Measurements from ENCODE around the gene PADI2. TPM values are rescaled to one million over a fixed set of nuclear protein-coding genes. Genes with fewer than 3 reads are reported as not detected.

Gene PADI2
- total and polyA plus RNA-seq, 2 of the 8 experiments (the other 6 are each of a cell fraction or from before 2014, with no cell fraction given) = 1.6 to 7.5 TPM

DNA sequence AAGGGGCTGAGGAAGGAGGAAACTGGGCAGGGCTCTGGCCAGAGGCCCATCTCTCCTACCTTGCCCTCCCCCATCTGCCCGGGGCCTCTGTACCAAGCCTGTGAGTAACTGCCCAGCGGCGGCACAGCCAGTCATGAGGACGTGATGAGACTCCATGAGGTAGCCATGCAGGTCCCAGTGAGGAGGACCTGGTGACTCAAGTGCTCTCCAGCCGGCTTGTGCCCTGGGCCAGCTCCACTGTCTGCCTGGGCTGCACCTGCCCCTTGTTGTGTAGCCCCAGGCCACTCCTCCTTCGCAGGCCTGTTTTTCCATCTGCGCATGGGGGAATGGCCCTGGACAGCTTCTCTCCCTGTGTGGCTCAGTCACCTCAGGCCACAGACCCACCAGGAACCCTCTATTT is 43.7 kb upstream of the PADI2 start:
- CTCF ChIA-PET (ENCODE audit: partially characterized antibody) = interaction anchor here (2.2 kb wide), 2 partner anchors 74 to 174 kb away, joined by 5 to 7 read pairs; no protein-coding TSS in a partner anchor
- Histone ChIP-seq H3K36me3 (ENCODE audit: control insufficient read depth in 2 of 4, insufficient read depth in 4 of 4, low read length in 3 of 4) (no peaks in the 10 kb centered on the region), H4K8ac (ENCODE audit: extremely low read depth, insufficient read depth, low read length) (no peak overlapping the region), H3K9me3 (ENCODE audit: insufficient read depth in 2 of 2, low read depth in 1 of 2, low read length in 1 of 2) (no peaks in the 10 kb centered on the region), H2BK20ac (ENCODE audit: low read length) (0 out of 2 replicates have a peak overlapping the region, but pooled peaks have one; percentile 17), H4K5ac (ENCODE audit: insufficient read length, low read depth, low read length) (no peak overlapping the region), H4K20me1 (replicated peaks in 1 of 2; ENCODE audit: control insufficient read depth in 1 of 2, insufficient read depth in 2 of 2, low read length in 2 of 2) (peaks cover 0 to 2% of the 10 kb centered on the region in 2 experiments), H3K4ac (replicated peaks; ENCODE audit: insufficient read length, low read depth, low read length) (no peak overlapping the region), H2AFZ (ENCODE audit: low read length) (no peak overlapping the region), H3K23me2 (ENCODE audit: low read depth, low read length) (peaks cover 5% of the 10 kb centered on the region; the same call in 1 of the 2 replicates), H3K79me2 (ENCODE audit: control insufficient read depth in 1 of 2, insufficient read depth in 2 of 2, low read length in 2 of 2) (no peaks in the 10 kb centered on the region), H3K56ac (replicated peaks; ENCODE audit: insufficient read length, low read depth, low read length) (no peak overlapping the region), H3K27ac (ENCODE audit: low read depth, low read length) (no peak overlapping the region), H3K4me2 (ENCODE audit: insufficient read depth in 1 of 2, low read depth in 2 of 2, low read length in 2 of 2) (no peak overlapping the region), H2BK12ac (ENCODE audit: low read depth, low read length) (no peak overlapping the region), H2BK5ac (ENCODE audit: low read depth, low read length) (no peak overlapping the region), H3K14ac (ENCODE audit: insufficient read length) (no peak overlapping the region), H3K9ac (replicated peaks in 1 of 4; ENCODE audit: extremely low read depth in 1 of 4, low read depth in 3 of 4, low read length in 3 of 4) (no peak overlapping the region), H3K18ac (ENCODE audit: extremely low read depth, low read length) (no peak overlapping the region), H3K79me1 (ENCODE audit: low read depth, low read length) (no peaks in the 10 kb centered on the region), H2BK15ac (ENCODE audit: low read length) (no peak overlapping the region), H3K23ac (ENCODE audit: insufficient read length) (no peak overlapping the region), H3K27me3 (replicated peaks in 1 of 4; ENCODE audit: control insufficient read depth in 3 of 4, extremely low read depth in 1 of 4, insufficient read depth in 3 of 4, low read length in 3 of 4) (no peaks in the 10 kb centered on the region; a peak in 1 of 7 replicates), H3K4me1 (replicated peaks in 1 of 4; ENCODE audit: control insufficient read depth in 3 of 4, insufficient read depth in 4 of 4, low read length in 3 of 4) (peaks cover 0 to 4% (median 3%) of the 10 kb centered on the region in 4 experiments; a peak in 5 of 7 replicates), H3K4me3 (ENCODE audit: extremely low read depth in 1 of 4, insufficient read depth in 2 of 4, low read depth in 3 of 4, low read length in 4 of 4) (no peak overlapping the region), H2AK5ac (ENCODE audit: low read depth, low read length) (no peak overlapping the region), H2BK120ac (replicated peaks; ENCODE audit: low read depth, low read length) (no peak overlapping the region), H4K91ac (replicated peaks; ENCODE audit: insufficient read length, low read length) (no peak overlapping the region)
- DNase-seq (ENCODE audit: low read depth in 1 of 2, low spot score in 2 of 2) (no peak), FAIRE-seq (no peak)
- 72% methylated on average over 7 of the region's 7 CpGs; no CpG with 5 or more reads in 1 of the 2 experiments for WGBS, 2 experiments (ENCODE audit: extremely low coverage in 1 of 2, insufficient coverage in 1 of 2, insufficient read length in 1 of 2, insufficient replicate concordance in 2 of 2, low coverage in 1 of 2, low lambda C conversion rate in 2 of 2, missing lambda C conversion rate in 1 of 2)
- TF ChIP-seq, protein P1, sequence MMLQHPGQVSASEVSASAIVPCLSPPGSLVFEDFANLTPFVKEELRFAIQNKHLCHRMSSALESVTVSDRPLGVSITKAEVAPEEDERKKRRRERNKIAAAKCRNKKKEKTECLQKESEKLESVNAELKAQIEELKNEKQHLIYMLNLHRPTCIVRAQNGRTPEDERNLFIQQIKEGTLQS (IDR thresholded peaks at IDR 0.05; ENCODE audit: insufficient read depth, low read depth, low read length) = no peak
- no peak for TF ChIP-seq SP1 (IDR thresholded peaks at IDR 0.05; ENCODE audit: low read depth, low read length)
- POLR2A ChIA-PET (ENCODE audit: partially characterized antibody) = no interaction called here
